Sigmoid colon (tissue), 7 donors: Measurements from ENCODE around the gene DAAM2. TPM values are rescaled to one million over a fixed set of nuclear protein-coding genes. Genes with fewer than 3 reads are reported as not detected.

Experiments used
- DNase-seq: peaks from one replicate; pipeline ENCODE4 v3.0.0-alpha.2; 2019
- H3K27ac ChIP-seq, 4 donors: fragments of 200-600 bp; sonication (generic); one replicate each; pipeline ENCODE4 v1.5.1; 2016 to 2019; ENCODE audit warnings: mild to moderate bottlenecking in 1 of 4
- H3K27me3 ChIP-seq, 3 donors: fragments of 200-600 bp; sonication (generic); one replicate each; pipeline ENCODE4 v1.5.1; 2019; ENCODE audit warnings: mild to moderate bottlenecking in 1 of 3
- H3K36me3 ChIP-seq, 4 donors: fragments of 200-600 bp; sonication (generic); one replicate each; pipeline ENCODE4 v1.5.1; 2016 to 2019
- H3K4me1 ChIP-seq, 4 donors: fragments of 200-600 bp; sonication (generic); one replicate each; pipeline ENCODE4 v1.5.1; 2017 to 2019
- H3K4me3 ChIP-seq, 4 donors: fragments of 200-600 bp; sonication (generic); one replicate each; pipeline ENCODE4 v1.5.1; 2017 to 2019; ENCODE audit warnings: mild to moderate bottlenecking in 2 of 4, moderate library complexity in 1 of 4
- H3K9me3 ChIP-seq, 4 donors: fragments of 200-600 bp in 3 of 4; sonication (generic) in 3 of 4; one replicate each; pipeline versions ENCODE4 v1.5.1 to v1.6.1; 2013 to 2019
- CTCF ChIP-seq, 4 experiments: fragments of 450-650 bp in 3 of 4; fragments of 200-600 bp in 1 of 4; IDR thresholded peaks; one replicate each; pipeline ENCODE4 v1.5.1; 2016 to 2019; ENCODE audit warnings: antibody characterized with exemption in 4 of 4, mild to moderate bottlenecking in 3 of 4, moderate library complexity in 2 of 4
- EP300 ChIP-seq, 4 donors: sonication (generic); formaldehyde crosslinking; IDR thresholded peaks; one replicate each; pipeline ENCODE4 v1.6.1; 2017; ENCODE audit warnings: antibody characterized with exemption in 4 of 4
- POLR2A ChIP-seq, 2 donors: fragments of 450-650 bp; IDR thresholded peaks; one replicate each; pipeline ENCODE4 v1.6.1; 2016; ENCODE audit warnings: antibody characterized with exemption in 2 of 2, mild to moderate bottlenecking in 2 of 2, moderate library complexity in 2 of 2
- POLR2AphosphoS5 ChIP-seq, 4 donors: sonication (generic); formaldehyde crosslinking; IDR thresholded peaks; one replicate each; pipeline ENCODE4 v1.6.1; 2017; ENCODE audit warnings: antibody characterized with exemption in 4 of 4
- whole genome bisulfite sequencing, 2 donors: extraction: QIAGEN DNeasy Blood & Tissue Kit; methylation state at CpG; one replicate each; pipeline ENCODE4 v1.1.7; 2013; 5-methylcytosine and 5-hydroxymethylcytosine counted together
- intact Hi-C: fragments of 100-400 bp; cut with DNase I; formaldehyde crosslinking; loops from one replicate; pipeline ENCODE4 v1.15.1; 2023
- polyA plus RNA-seq, 3 donors: library from polyadenylated mRNA; stranded (reverse); fragments of 200-250 nt; gene quantifications; one replicate each; pipeline ENCODE4 v1.2.3, GENCODE V29; 2013
- total RNA-seq, 4 donors: library from RNA; depleted of rRNA; stranded (reverse); fragments of >200 nt; gene quantifications; one replicate each; pipeline ENCODE4 v1.1.0, GENCODE V29; 2016
- donor health status: healthy with polysubstance abuse.
- donor health status: Bipolar disorder and iron deficiency.
- donor health status: healthy.

The DAAM2 gene
- total and polyA plus RNA-seq, 7 donors = 4.2 to 53.2 (median 23.2) TPM

GRCh38 chr6:39907871-39908575 is 115.8 kb downstream of the DAAM2 start:
- peaks cover 0 to 66% (median 8%) of the 10 kb centered on the region in 4 donors for H3K36me3 ChIP-seq
- no peak overlapping the region for H3K27ac ChIP-seq
- intact Hi-C loops = no loop called here
- TF ChIP-seq EP300 (IDR thresholded peaks at IDR 0.05) = no peak
- peak; percentile 40 for DNase-seq
- 92 to 94% methylated on average over 5 of the region's 5 CpGs for WGBS, 2 donors
- no peaks in the 10 kb centered on the region for H3K9me3 ChIP-seq
- no peaks in the 10 kb centered on the region for H3K27me3 ChIP-seq
- H3K4me3 ChIP-seq = no peak overlapping the region
- no peaks in the 10 kb centered on the region for H3K4me1 ChIP-seq

GRCh38 chr6:39908838-39909583 is 116.8 kb downstream of the DAAM2 start:
- intact Hi-C loops = no loop called here
- 92 to 93% methylated on average over 13 of the region's 13 CpGs for WGBS, 2 donors
- Histone ChIP-seq H3K4me1 (no peaks in the 10 kb centered on the region), H3K9me3 (no peaks in the 10 kb centered on the region), H3K36me3 (peaks cover 0 to 67% (median 12%) of the 10 kb centered on the region in 4 donors), H3K4me3 (no peak overlapping the region), H3K27me3 (no peaks in the 10 kb centered on the region), H3K27ac (no peak overlapping the region)
- DNase-seq = peak; percentile 28
- TF ChIP-seq CTCF (IDR thresholded peaks at IDR 0.05) (no peak), POLR2A (IDR thresholded peaks at IDR 0.05) (no peak), EP300 (IDR thresholded peaks at IDR 0.05) (no peak), POLR2AphosphoS5 (IDR thresholded peaks at IDR 0.05) (no peak)

GRCh38 chr6:39909701-39910100 is 117.5 kb downstream of the DAAM2 start:
- Histone ChIP-seq H3K27me3 (no peaks in the 10 kb centered on the region), H3K36me3 (peaks cover 0 to 74% (median 16%) of the 10 kb centered on the region in 4 donors), H3K4me1 (no peaks in the 10 kb centered on the region), H3K4me3 (no peak overlapping the region), H3K9me3 (no peaks in the 10 kb centered on the region), H3K27ac (no peak overlapping the region)
- DNase-seq = peak; percentile 39
- no peak for TF ChIP-seq POLR2A (IDR thresholded peaks at IDR 0.05)
- TF ChIP-seq EP300 (IDR thresholded peaks at IDR 0.05) = no peak
- no peak for TF ChIP-seq CTCF (IDR thresholded peaks at IDR 0.05)
- TF ChIP-seq POLR2AphosphoS5 (IDR thresholded peaks at IDR 0.05) = no peak
- WGBS, 2 donors = 94 to 96% methylated on average over 5 of the region's 5 CpGs
- intact Hi-C loops = no loop called here

- peaks cover 3 to 75% (median 16%) of the 10 kb centered on the region in 4 donors for H3K36me3 ChIP-seq
- no peaks in the 10 kb centered on the region for H3K27me3 ChIP-seq
- H3K27ac ChIP-seq = no peak overlapping the region
- H3K9me3 ChIP-seq = no peaks in the 10 kb centered on the region
- H3K4me3 ChIP-seq = no peak overlapping the region
- no peaks in the 10 kb centered on the region for H3K4me1 ChIP-seq
- DNase-seq = no peak
- no peak for TF ChIP-seq POLR2A (IDR thresholded peaks at IDR 0.05)
- TF ChIP-seq EP300 (IDR thresholded peaks at IDR 0.05) = no peak
- no peak for TF ChIP-seq CTCF (IDR thresholded peaks at IDR 0.05)
- no peak for TF ChIP-seq POLR2AphosphoS5 (IDR thresholded peaks at IDR 0.05)
- intact Hi-C loops = no loop called here
Observed at GRCh38 chr6:39910164-39910563, 118.0 kb downstream of the DAAM2 start.

GRCh38 chr6:39910744-39911143 is 118.6 kb downstream of the DAAM2 start:
- WGBS, 2 donors = 83 to 92% methylated on average over 2 of the region's 2 CpGs
- TF ChIP-seq POLR2A (IDR thresholded peaks at IDR 0.05) (no peak), CTCF (IDR thresholded peaks at IDR 0.05) (no peak), EP300 (IDR thresholded peaks at IDR 0.05) (no peak), POLR2AphosphoS5 (IDR thresholded peaks at IDR 0.05) (no peak)
- DNase-seq = no peak

More at GRCh38 chr6:39910744-39911143, 118.6 kb downstream of the DAAM2 start:
- Histone ChIP-seq H3K27ac (no peak overlapping the region), H3K36me3 (peaks cover 5 to 75% (median 19%) of the 10 kb centered on the region in 4 donors), H3K4me3 (no peak overlapping the region), H3K4me1 (no peaks in the 10 kb centered on the region), H3K9me3 (no peaks in the 10 kb centered on the region), H3K27me3 (no peaks in the 10 kb centered on the region)
- intact Hi-C loops = no loop called here
